PC-3 (cell line): ENCODE data around the gene TEX11. TPM values are rescaled to one million over a fixed set of nuclear protein-coding genes. Genes with fewer than 3 reads are reported as not detected.

Experiments used
- ATAC-seq: fragments of 200-7000 bp; cut with Tn5 transposase; 2 replicates; pipeline ENCODE4 v1.9.1; 2020; ENCODE audit warnings: mild to moderate bottlenecking, moderate library complexity
- BruUV-seq: library from RNA; stranded (reverse); fragments of 400-500 nt; replicated peaks from 2 replicates; lab custom pipeline; 2021; lab: Mats Ljungman, UMichigan
- CTCF ChIA-PET: fragments of 300-600 bp; sonication (Branson Sonifier 250); formaldehyde crosslinking; loops from one replicate; lab custom pipeline; 2022; ENCODE audit warnings: antibody characterized with exemption; lab: Charles Lee
- POLR2A ChIA-PET: fragments of 300-600 bp; sonication (Branson Sonifier 250); formaldehyde crosslinking; loops from one replicate; lab custom pipeline; 2022; ENCODE audit warnings: antibody characterized with exemption; ENCODE audit not compliant: unreplicated experiment; lab: Charles Lee
- DNase-seq: peaks from one replicate; pipeline ENCODE4 v3.0.0-alpha.2; 2015
- H2AFZ ChIP-seq: fragments of 300-600 bp; sonication (generic); 2 replicates; pipeline ENCODE4 v1.6.0; 2016; ENCODE audit warnings: antibody characterized with exemption, low read length
- H3F3A ChIP-seq: fragments of 300-600 bp; sonication (generic); one replicate; pipeline ENCODE4 v1.6.0; 2017; ENCODE audit warnings: antibody characterized with exemption, low read length, control low read depth, mild to moderate bottlenecking; ENCODE audit not compliant: unreplicated experiment
- H3K27ac ChIP-seq: fragments of 300-600 bp; sonication (generic); 2 replicates; pipeline ENCODE4 v1.5.1; 2016; ENCODE audit warnings: mild to moderate bottlenecking, low read length
- H3K27me3 ChIP-seq: fragments of 300-600 bp; sonication (generic); 2 replicates; pipeline ENCODE4 v1.6.1; 2016; ENCODE audit warnings: low read length, mixed read lengths
- H3K36me3 ChIP-seq: fragments of 300-600 bp; sonication (generic); 2 replicates; pipeline ENCODE4 v1.6.1; 2016; ENCODE audit warnings: low read depth, mixed run types, low read length, mixed read lengths
- H3K4me1 ChIP-seq: fragments of 300-600 bp; sonication (generic); 2 replicates; pipeline ENCODE4 v1.5.1; 2016; ENCODE audit warnings: low read length; ENCODE audit not compliant: insufficient read depth
- H3K4me2 ChIP-seq: fragments of 300-600 bp; sonication (generic); 2 replicates; pipeline ENCODE4 v1.6.0; 2016; ENCODE audit warnings: low read length
- H3K4me3 ChIP-seq: fragments of 300-600 bp; sonication (generic); 2 replicates; pipeline ENCODE4 v1.5.1; 2016; ENCODE audit warnings: mild to moderate bottlenecking, low read length, mixed read lengths
- H3K79me2 ChIP-seq: fragments of 300-600 bp; sonication (generic); 2 replicates; pipeline ENCODE4 v1.6.1; 2017; ENCODE audit warnings: low read length, mixed read lengths
- H3K9ac ChIP-seq: fragments of 300-600 bp; sonication (generic); 2 replicates; pipeline ENCODE4 v1.6.0; 2016; ENCODE audit warnings: mild to moderate bottlenecking, low read length
- H3K9me2 ChIP-seq: fragments of 300-600 bp; sonication (generic); replicated peaks from 2 replicates; pipeline ENCODE4 v1.6.1; 2016; ENCODE audit warnings: mixed run types, low read length, mixed read lengths
- H3K9me3 ChIP-seq: fragments of 300-600 bp; sonication (generic); 2 replicates; pipeline ENCODE4 v1.6.1; 2016; ENCODE audit warnings: low read length, mixed read lengths
- H4K20me1 ChIP-seq: fragments of 300-600 bp; sonication (generic); 2 replicates; pipeline ENCODE4 v1.6.1; 2016; ENCODE audit warnings: low read length, mixed read lengths
- EZH2 ChIP-seq: fragments of 300-600 bp; sonication (generic); IDR thresholded peaks from one replicate; pipeline ENCODE4 v1.6.1; 2017; ENCODE audit warnings: antibody characterized with exemption, mild to moderate bottlenecking, low read length; ENCODE audit not compliant: unreplicated experiment
- EZH2phosphoT487 ChIP-seq: fragments of 300-600 bp; sonication (generic); IDR thresholded peaks from 2 replicates; pipeline ENCODE4 v1.6.1; 2018; ENCODE audit warnings: mild to moderate bottlenecking, antibody characterized with exemption, low read length, borderline replicate concordance
- intact Hi-C: fragments of 100-400 bp; cut with micrococcal nuclease; formaldehyde crosslinking; loops from 2 replicates; pipeline ENCODE4 v1.9.0; 2023
- total RNA-seq: library from RNA; depleted of rRNA; stranded (reverse); fragments of >200 nt; gene quantifications from 2 replicates; pipeline ENCODE4 v1.2.3, GENCODE V29; 2014
- TF ChIP-seq, protein P1 (sequence below): fragments of 300-600 bp; sonication (generic); conservative IDR thresholded peaks from 2 replicates; pipeline ENCODE4 v1.5.1; 2017; ENCODE audit warnings: antibody characterized with exemption, low read depth, mild to moderate bottlenecking, low read length

TEX11 gene
- total RNA-seq, 1 experiment from 2014 or later = not detected

DNA sequence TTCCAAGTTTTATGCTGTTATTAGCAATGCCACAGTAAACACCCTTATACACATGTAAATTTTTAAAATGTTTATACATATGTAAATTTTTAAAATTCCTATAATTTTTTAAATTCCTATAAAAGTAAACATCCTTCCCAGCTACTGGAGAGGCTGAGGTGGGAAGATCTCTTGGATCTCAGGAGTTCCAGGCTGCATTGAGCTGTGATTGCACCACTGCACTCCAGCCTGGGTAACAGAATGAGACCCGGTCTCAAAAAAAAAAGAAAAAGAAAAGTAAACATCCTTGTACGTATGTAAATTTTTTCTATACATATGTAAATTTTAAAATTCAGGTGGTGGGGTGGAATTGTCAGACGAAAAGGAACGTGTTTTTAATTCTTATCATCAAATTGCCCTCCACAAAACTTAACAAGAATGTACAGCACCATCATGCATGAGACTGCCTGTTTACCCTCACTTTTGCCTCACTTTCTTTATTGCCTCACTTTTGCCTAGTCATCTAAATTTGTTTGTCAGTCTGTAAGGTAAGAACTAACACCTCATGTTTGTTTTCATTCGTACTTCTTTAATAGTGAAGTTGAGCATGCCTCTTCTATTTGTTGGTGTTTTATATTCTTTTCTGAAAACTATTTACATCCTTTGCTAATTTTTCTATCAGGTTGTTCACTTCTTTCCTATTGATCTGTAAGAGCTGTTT, 14.4 kb upstream of the TEX11 start:
- no peaks in the 10 kb centered on the region for H4K20me1 ChIP-seq
- peaks cover 29% of the 10 kb centered on the region for H3K27me3 ChIP-seq
- ATAC-seq (no peak), DNase-seq (no peak)
- no peaks in the 10 kb centered on the region for H3K36me3 ChIP-seq
- no peak overlapping the region for H3K27ac ChIP-seq
- ChIA-PET CTCF (no interaction called here), POLR2A (interaction anchor here (0.6 kb wide), 1 partner anchor 19 kb away, joined by 5 read pairs; no protein-coding TSS in a partner anchor)
- H3K4me1 ChIP-seq = no peaks in the 10 kb centered on the region
- no peak overlapping the region for H3K4me2 ChIP-seq
- no TSS peak for BruUV-seq
- H2AFZ ChIP-seq = no peak overlapping the region
- H3F3A ChIP-seq = no peaks in the 10 kb centered on the region
- no peaks in the 10 kb centered on the region for H3K79me2 ChIP-seq
- no peak overlapping the region for H3K4me3 ChIP-seq
- no peak overlapping the region for H3K9ac ChIP-seq
- TF ChIP-seq EZH2 (no peak), EZH2phosphoT487 (no peak)
- TF ChIP-seq, protein P1, sequence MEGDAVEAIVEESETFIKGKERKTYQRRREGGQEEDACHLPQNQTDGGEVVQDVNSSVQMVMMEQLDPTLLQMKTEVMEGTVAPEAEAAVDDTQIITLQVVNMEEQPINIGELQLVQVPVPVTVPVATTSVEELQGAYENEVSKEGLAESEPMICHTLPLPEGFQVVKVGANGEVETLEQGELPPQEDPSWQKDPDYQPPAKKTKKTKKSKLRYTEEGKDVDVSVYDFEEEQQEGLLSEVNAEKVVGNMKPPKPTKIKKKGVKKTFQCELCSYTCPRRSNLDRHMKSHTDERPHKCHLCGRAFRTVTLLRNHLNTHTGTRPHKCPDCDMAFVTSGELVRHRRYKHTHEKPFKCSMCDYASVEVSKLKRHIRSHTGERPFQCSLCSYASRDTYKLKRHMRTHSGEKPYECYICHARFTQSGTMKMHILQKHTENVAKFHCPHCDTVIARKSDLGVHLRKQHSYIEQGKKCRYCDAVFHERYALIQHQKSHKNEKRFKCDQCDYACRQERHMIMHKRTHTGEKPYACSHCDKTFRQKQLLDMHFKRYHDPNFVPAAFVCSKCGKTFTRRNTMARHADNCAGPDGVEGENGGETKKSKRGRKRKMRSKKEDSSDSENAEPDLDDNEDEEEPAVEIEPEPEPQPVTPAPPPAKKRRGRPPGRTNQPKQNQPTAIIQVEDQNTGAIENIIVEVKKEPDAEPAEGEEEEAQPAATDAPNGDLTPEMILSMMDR = no peak
- no peaks in the 10 kb centered on the region for H3K9me3 ChIP-seq
- intact Hi-C loops = no loop called here
- H3K9me2 ChIP-seq = no peaks in the 10 kb centered on the region

DNA sequence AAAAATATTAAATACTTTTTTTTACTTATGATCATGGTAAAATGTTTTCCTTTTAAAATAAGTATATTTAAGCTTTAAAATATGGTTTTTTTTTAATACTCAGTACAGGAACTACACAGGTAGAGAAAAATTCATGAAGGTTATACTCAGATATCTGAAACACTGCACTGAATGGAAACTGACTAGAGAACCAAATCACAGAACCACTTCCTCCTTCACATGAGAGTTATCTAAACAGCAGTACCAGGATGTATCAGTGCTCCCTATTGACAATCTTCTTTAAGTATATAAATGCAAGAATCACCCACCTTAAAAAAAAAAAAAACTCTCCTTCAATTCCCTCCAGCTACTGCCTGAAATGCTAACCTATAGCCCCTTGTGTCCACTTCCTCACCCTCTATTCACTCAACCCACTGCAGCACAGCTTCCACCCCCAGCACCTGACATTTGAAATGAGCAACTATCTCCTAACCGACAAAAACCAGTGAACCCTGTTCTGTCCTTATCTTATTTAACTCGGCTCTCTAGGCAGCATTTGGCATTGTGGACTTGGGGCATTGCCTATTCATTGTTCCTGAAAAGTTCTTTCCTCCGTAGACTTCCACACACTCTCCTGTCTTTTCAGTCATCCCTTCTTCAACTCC, 13.3 kb upstream of the TEX11 start:
- H3F3A ChIP-seq = no peaks in the 10 kb centered on the region
- H3K9ac ChIP-seq = no peak overlapping the region
- no peak overlapping the region for H3K27ac ChIP-seq
- TF ChIP-seq, protein P1 = no peak
- TF ChIP-seq EZH2phosphoT487 = no peak
- no peak for TF ChIP-seq EZH2
- peaks cover 18% of the 10 kb centered on the region for H3K27me3 ChIP-seq
- no peak overlapping the region for H3K4me3 ChIP-seq
- no peak overlapping the region for H3K4me2 ChIP-seq
- no TSS peak for BruUV-seq
- POLR2A ChIA-PET = interaction anchor here (0.6 kb wide), 1 partner anchor 1062 kb away, joined by 3 read pairs; no protein-coding TSS in a partner anchor
- H3K36me3 ChIP-seq = no peaks in the 10 kb centered on the region
- H3K4me1 ChIP-seq = no peaks in the 10 kb centered on the region
- DNase-seq (no peak), ATAC-seq (no peak)
- no peaks in the 10 kb centered on the region for H3K79me2 ChIP-seq
- no peak overlapping the region for H2AFZ ChIP-seq
- intact Hi-C loops = no loop called here
- H3K9me3 ChIP-seq = no peaks in the 10 kb centered on the region
- CTCF ChIA-PET = no interaction called here
- no peaks in the 10 kb centered on the region for H4K20me1 ChIP-seq
- H3K9me2 ChIP-seq = no peaks in the 10 kb centered on the region

DNA sequence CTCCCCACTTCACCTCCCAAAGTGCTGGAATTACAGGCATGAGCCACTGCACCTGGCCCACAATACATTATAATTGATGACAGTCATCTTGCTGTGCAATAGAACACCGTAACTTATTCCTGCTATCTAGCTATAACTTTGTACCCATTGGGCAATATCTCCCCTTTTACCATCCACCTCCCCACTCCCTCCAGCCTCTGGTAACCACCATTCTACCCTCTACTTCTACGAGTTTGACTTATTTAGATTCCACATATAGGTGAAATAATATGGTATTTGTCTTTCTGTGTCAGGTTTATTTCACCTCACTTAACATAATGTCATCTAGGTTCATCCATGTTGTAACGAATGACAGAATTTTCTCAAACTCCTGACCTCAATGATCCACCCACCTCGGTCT, 8.2 kb upstream of the TEX11 start:
- H3K9me2 ChIP-seq = no peaks in the 10 kb centered on the region
- no peak overlapping the region for H3K4me2 ChIP-seq
- no peak for ATAC-seq
- H3K79me2 ChIP-seq = no peaks in the 10 kb centered on the region
- POLR2A ChIA-PET = interaction anchor here (0.6 kb wide), 1 partner anchor 482 kb away, joined by 3 read pairs; no protein-coding TSS in a partner anchor
- intact Hi-C loops = no loop called here
- no peaks in the 10 kb centered on the region for H3K9me3 ChIP-seq
- no peak overlapping the region for H3K4me3 ChIP-seq
- H3F3A ChIP-seq = no peaks in the 10 kb centered on the region
- BruUV-seq = no TSS peak
- no peak overlapping the region for H2AFZ ChIP-seq
- no peaks in the 10 kb centered on the region for H3K36me3 ChIP-seq
- TF ChIP-seq, protein P1 = no peak
- no peak for TF ChIP-seq EZH2phosphoT487
- TF ChIP-seq EZH2 = no peak
- H4K20me1 ChIP-seq = no peaks in the 10 kb centered on the region
- no peaks in the 10 kb centered on the region for H3K4me1 ChIP-seq
- no peak overlapping the region for H3K27ac ChIP-seq
- no peak for DNase-seq
- H3K9ac ChIP-seq = no peak overlapping the region
- CTCF ChIA-PET = no interaction called here
- H3K27me3 ChIP-seq = no peaks in the 10 kb centered on the region
